Stimulated activated CD4-positive, alpha-beta T cell treated with anti-CD3 and anti-CD28 coated beads, Interleukin-4, amount 100 ng/mL, for 1 hour (primary cell): ENCODE results near the gene MAPK8IP2.
"Not testable (repeated sequence)": the region's sequence is repeated elsewhere in the genome, so short reads cannot be mapped to it uniquely, and the experiment has no call there.

Source experiments
- DNase-seq: peaks from one replicate; pipeline ENCODE4 v3.0.0-alpha.2; 2020

The MAPK8IP2 gene

DNA sequence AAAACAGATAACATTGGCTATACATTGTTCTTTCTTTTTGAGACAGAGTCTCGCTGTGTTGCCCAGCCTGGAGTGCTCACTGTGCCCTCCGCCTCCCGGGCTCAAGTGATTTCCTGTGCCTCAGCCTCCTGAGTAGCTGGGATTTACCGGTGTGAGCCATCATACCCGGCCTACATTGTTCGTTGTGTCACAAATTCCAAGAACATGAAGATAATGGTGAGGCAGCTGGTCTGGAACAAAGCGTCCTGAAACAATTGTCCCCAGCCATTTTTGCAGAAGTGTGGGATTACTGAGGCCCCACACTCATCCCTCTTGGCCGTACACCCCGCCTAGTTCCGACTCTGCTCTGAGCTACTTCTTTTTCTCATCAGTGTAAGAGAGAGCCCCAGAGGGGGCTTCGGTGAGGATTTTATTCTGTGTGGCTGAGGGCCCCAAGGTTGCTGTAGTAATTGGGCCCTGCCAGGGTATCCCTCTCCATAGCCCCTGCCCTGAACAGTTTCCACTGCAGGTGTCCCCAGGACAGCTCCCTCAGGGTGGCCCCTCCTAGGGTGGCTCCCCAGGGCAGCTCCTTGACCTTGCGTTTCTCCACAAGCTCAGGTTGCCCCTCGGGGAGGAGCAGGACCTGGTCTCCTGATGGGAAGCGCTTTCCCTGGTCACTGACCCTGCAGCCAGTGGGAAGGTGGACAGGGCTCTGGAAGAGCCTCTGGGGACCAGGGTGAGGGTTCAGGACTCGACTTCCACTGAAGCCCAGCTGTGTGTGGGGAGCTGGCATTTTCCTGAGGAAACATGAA lies 40.5 kb downstream of the MAPK8IP2 start:
- DNase-seq = no peak

DNA sequence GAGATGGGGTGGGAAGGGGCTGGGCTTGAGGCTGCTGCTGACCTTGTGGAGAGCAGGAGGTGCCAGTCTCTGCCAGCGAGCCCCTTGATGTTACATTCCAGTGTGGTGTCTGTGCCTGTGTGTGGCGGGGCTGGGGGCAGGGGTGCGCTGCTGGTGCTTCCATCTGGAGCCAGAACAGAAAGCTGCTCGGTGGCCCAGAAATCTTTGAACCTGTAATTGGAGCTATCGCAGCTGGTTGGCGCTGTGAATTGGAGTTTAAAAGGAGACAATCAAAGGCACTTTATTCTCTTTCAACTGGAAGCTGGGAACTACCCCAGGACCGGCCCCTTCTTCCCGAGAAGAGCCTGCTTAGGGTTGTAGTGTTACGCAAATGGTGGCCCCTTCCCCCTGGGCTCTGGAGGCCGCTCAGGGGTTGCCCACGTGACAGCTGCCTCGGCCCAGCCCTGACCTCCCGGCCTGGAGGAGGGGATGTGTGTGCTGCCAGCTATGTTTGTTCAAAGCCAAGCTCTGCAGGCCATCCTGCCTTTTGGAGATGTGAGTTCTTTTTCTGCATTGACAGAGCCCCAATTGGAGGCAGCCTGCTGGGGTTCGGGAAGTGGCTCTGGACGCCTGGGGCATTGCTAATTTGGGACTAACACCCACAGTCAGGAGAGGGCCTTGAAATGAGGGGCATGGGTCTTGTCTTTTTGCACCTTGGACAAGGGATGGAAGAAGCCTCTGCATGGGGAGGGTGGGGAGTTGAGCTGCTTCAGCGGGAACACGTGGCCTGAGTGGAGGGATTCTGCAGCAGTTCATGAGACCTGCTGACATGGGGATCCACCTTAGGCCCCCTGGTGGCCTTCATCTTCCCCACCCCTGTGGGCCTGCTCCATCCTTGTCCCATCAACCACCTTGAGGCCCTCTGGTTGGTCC lies 41.4 kb downstream of the MAPK8IP2 start:
- no peak for DNase-seq

DNA sequence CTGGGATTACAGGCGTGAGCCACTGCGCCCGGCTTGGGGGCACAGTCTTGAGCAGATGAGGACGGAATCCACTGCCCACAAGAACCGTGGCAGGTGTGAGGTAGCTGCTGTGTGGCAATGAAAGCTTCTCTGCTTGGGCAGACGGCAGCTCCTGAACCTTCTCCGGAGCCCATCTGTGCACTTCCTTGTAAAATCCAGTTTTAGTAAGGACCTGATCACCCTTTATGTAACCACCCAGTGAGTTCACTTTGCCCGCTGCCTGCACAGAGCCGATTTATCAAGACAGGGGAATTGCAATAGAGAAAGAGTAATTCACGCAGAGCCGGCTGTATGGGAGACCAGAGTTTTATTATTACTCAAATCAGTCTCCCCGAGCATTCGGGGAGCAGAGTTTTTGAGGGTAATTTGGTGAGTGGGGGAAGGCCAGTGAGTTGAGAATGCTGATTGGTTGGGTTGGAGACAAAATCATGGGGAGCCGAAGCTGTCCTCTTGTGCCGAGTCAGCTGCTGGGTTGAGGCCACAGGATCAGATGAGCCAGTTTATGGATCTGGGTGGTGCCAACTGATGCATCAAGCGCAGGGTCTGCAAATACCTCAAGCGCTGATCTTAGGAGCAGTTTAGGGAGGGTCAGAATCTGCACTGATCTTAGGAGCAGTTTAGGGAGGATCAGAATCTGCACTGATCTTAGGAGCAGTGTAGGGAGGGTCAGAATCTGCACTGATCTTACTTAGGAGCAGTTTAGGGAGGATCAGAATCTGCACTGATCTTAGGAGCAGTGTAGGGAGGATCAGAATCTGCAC lies 42.6 kb downstream of the MAPK8IP2 start:
- not testable (repeated sequence) for DNase-seq

DNA sequence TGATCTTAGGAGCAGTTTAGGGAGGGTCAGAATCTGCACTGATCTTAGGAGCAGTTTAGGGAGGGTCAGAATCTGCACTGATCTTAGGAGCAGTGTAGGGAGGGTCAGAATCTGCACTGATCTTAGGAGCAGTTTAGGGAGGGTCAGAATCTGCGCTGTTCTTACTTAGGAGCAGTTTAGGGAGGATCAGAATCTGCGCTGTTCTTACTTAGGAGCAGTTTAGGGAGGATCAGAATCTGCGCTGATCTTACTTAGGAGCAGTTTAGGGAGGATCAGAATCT lies 43.2 kb downstream of the MAPK8IP2 start:
- DNase-seq = not testable (repeated sequence)

DNA sequence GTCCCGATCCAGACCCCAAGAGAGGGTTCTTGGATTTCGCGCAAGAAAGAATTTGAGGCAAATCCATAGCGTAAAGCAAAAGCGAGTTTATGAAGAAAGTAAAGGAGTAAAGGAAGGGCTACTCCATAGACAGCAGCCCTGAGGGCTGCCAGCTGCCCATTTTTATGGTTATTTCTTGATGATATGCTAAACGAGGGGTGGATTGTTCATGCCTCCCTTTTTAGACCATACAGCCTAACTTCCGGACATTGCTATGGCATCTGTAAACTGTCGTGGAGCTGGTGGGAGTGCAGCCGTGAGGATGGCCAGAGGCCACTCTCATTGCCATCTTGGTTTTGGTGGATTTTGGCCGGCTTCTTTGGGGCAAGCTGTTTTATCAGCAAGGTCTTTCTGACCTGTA lies 52.7 kb downstream of the MAPK8IP2 start:
- DNase-seq = no peak

DNA sequence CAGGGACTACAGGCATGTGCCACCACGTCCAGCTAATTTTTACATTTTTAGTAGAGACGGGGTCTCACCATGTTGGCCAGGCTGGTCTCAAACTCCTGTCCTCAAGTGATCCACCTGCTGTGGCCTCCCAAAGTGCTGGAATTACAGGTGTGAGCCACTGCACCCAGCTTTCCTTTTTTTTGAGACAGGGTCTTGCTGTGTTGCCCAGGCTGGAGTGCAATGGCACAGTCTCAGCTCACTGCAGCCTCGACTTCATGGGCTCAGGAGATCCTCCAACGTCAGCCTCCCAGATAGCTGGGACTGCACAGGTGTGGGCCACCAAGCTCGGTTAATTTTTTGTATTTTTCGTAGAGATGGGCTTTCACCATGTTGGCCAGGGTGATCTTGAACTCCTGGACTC lies 54.1 kb downstream of the MAPK8IP2 start:
- DNase-seq = not testable (repeated sequence)

DNA sequence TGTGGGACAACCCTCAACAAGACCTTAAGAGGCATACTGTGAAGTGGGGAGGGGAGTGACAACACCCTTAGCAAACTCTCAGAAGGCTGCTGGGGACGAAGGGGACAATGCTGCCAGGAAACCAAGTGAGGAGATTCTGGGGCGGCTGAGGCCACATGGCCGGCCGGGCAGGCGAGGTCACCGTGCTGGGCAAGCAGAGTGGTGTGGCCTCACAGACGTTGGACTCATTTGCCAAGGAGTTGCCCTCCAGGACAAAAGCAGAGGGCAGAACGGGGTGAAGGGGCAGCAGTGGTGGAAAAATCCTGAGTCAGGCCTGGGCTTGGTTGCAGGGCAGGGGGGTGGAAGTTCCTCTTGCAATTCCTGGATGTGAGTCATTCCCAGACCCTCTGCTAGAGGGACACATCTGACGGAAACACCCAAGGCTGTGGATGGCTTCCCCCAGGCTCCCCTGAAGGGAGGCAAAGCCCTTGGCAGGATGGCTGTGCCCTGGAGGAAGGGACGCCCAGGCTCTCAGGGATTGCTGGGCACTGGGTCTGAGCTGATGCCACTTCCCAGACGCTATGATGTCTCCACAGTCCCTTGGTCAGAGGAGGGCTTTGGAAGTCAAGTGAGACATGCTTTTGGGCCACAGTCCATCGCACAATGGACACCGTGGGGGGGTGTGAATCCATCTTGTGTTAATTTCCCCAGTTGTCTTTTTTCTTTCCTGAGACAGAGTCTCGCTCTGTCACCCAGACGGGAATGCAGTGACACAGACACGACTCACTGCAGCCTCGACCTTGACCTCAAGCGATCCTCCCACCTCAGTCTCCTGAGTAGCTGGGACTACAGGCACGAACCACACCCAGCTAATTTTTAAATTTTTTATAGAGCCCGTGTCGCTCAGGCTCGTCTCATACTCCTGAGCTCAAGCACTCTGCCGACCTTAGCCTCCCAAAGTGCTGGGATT lies 55.8 kb downstream of the MAPK8IP2 start:
- DNase-seq = no peak

DNA sequence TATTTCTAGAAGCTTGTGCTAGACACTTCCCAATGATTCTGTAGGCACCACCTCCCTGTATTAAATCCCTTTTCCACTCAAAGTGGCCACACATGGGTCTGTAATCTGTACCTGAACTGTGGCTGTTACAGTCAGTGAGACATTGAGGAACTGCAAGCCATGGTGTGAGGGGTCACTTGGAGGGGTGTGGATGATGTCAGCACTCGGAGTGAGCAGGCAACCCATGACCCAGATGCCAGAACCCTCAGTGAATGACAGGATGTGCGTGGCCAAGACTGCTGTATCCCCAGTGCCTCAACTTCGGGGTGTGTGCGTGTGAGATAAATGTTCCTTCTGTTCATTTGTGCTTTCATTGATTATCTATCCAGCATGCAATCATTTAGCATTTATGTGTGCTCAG lies 57.3 kb downstream of the MAPK8IP2 start:
- no peak for DNase-seq

DNA sequence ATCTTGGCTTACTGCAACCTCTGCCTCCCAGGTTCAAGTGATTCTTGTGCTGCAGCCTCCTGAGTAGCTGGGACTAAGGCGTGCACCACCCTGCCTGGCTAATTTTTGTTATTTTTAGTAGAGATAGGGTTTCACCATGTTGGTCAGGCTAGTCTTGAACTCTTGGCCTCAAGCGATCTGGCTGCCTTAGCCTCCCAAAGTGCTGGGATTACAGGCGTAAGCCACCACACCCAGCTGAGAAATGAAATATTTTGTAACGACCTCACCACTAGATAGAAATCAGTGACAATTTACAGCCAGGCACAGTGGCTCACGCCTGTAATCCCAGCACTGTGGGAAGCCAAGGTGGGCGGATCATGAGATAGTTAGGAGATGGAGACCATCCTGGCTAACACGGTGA lies 59.1 kb downstream of the MAPK8IP2 start:
- DNase-seq = not testable (repeated sequence)

DNA sequence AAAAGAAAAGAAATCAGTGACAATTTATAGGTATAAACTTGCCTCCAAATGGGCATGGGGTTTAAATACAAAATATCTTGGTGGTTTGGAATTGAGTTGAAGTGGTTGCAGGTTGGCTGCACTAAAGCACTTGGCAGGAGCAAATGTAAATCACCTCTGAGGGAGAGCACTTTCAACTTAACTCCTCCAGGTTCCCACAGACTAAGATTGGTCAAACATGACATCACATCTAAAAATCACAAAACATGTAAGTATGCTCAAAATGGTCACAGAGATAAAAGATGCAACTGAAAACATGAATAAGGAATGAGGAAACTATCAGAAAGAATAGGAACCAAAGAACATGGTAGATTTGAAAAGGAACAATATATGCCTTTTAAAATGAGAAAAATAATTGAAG lies 59.7 kb downstream of the MAPK8IP2 start:
- DNase-seq = no peak
